HG02610 (cell line): Measurements from ENCODE around the gene NENF.
A peak's percentile ranks its signal among the peaks of the same experiment; 100 is the strongest.

Source experiments
- ATAC-seq: cut with Tn5 transposase; IDR thresholded peaks from one replicate; pipeline ENCODE4 v1.9.1; 2021; ENCODE audit warnings: mild to moderate bottlenecking, moderate library complexity; ENCODE audit not compliant: unreplicated experiment

Gene NENF

GRCh38 chr1:212430955-212431394, 1.7 kb upstream of the NENF start:
- ATAC-seq = no peak

- ATAC-seq = no peak
These were observed 1.1 kb upstream of the NENF start for GRCh38 chr1:212431644-212432043.

DNA sequence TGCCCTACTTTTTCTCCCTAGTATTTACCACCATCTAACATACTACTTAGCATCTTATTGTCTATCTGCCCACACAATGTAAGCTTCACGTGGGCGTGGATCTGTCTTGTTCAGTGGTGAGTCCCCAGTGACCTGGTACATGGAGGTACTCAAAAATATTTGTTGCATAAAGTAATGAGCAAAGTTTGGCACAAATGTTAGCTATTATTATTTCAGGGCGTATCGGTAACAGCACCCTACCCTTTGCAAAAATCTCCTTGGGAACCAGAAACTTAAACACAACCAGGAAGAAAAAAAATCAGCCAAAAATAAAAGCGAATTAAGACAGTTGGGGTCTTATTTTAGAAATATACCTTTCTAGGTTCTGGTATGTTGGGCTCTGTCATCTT, 454 bp upstream of the NENF start:
- no peak for ATAC-seq

GRCh38 chr1:212433577-212434462, 1.1 kb downstream of the NENF start:
- no peak for ATAC-seq

- no peak for ATAC-seq
These were observed 2.3 kb downstream of the NENF start for GRCh38 chr1:212434992-212435391.

DNA sequence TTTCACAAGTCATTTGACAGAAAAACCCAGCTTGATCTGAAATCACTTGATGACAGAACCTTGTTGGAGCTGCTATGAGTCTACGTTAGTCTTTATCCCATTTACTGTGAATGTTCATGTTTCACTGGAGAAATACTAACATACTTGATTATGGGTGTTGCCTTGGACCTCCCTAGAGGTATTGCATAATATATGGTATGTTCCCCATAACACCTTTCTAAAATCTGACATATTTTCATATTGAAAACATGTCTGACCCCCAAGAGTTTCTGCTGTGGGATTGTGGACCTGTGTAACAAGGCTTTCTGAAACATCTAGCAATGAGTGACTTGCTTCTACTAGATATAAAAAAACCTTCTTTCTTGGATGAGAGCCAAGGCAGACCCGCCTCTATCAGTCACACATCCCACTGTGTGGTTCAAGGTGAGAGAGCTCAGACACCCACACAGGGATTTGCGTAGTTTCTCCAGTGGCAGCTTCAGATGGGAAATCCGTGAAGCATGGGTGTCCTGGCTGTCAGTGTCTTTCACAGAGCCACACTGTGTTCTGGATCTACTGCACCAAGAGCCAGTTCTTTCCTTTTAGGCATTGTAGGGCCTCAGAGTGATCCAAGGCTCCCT, 4.6 kb downstream of the NENF start:
- no peak for ATAC-seq

DNA sequence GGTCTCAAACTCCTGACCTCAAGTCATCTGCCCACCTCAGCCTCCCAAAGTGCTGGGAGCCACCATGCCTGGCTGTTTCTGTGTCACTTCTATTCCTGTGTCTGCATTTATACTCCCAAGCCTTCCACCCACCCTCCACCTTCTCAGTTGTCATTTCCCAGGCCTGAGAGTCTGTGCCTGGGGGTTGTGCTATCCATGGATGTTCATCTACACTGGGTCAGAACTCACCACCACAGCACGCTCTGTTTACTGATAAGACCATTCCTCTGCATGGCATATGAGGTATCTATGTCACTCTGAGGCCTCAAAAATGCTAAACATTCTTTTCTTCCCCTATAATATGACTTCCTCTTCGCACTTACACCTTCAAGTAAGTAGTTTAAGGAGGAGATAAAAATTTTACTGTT, 6.1 kb downstream of the NENF start:
- no peak for ATAC-seq

DNA sequence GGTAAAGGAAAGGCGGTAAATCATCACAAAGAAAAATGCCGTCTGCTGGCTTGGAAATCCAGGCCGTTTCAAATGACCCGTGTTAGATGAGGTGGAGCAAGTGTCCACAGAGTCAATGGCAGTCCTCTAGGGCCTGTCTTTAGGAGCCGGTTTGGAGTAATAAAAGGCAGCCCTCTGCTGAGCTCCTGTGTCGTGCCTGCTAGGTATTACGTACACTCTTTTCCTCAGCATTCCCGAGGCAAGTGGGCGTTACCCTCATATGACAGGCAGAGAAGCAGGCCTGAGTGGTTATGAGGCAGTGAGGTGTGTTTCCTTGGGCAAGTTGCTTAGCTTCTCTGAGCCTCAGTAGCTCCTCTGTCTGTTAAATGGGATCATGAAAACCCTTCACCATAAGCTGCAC, 7.7 kb downstream of the NENF start:
- ATAC-seq = no peak

DNA sequence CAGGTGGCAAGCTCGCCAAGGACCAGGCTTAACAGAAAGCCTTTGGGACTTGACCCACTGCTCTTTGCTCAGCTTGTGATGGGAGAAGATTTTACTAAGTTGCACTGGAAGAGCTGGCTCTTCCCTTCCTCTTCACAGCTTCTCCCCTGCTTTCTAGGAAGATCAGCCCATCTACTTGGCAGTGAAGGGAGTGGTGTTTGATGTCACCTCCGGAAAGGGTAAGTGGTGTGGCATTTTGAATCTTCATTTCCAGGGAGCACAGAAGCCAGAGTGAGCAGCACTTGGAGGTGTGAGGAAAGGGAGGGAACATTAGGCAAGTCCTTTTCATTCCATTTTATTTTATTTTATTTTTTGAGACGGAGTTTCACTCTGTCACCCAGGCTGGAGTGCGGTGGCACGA, 9.7 kb downstream of the NENF start:
- no peak for ATAC-seq

- no peak for ATAC-seq
These were observed 13.6 kb downstream of the NENF start for GRCh38 chr1:212446333-212446732.

GRCh38 chr1:212447478-212447877, 14.8 kb downstream of the NENF start:
- ATAC-seq = no peak

GRCh38 chr1:212450331-212450881, 17.7 kb downstream of the NENF start:
- no peak for ATAC-seq

DNA sequence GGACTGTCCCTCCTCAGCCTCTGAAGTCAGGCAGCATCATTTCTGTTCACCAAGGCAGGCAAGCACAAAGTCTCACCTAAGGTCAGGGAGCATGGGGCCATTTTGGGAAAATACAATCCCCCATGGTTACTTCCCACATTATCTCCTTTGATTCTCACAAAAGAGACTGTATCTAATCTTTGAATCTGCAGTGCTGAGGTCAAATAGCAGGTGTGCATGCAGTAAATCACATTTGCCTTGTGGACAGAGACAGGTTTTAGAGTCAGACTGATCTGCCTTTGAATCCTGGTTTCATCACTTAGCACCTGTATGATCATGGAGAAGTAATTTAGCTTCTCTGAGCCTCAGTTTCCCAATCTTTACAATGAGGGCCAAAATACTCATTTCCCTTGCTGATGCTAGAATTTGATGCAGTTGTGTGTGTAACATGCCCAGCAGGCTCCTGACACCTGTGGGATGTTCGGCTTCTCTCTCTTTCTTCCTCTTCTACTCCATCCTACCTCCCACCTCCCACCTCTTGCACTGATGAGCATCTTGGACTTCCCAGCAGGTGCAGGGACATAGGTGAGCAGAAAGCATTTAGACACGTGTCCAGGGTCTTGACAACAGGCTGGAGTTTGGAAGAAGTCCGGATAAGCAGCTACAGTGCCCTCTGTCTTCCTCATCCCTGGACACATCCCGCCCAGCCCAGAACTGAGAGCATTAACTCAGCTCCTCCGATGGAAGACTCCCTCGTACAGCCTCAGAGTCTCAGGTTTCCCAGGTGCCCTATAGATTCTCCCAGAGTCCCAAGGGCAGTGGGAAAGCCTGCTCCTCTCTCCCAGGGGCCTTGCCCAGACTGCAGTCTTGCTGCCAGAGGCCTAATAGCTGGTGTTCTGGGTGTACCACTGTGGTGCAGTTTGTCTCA, 18.9 kb downstream of the NENF start:
- no peak for ATAC-seq

DNA sequence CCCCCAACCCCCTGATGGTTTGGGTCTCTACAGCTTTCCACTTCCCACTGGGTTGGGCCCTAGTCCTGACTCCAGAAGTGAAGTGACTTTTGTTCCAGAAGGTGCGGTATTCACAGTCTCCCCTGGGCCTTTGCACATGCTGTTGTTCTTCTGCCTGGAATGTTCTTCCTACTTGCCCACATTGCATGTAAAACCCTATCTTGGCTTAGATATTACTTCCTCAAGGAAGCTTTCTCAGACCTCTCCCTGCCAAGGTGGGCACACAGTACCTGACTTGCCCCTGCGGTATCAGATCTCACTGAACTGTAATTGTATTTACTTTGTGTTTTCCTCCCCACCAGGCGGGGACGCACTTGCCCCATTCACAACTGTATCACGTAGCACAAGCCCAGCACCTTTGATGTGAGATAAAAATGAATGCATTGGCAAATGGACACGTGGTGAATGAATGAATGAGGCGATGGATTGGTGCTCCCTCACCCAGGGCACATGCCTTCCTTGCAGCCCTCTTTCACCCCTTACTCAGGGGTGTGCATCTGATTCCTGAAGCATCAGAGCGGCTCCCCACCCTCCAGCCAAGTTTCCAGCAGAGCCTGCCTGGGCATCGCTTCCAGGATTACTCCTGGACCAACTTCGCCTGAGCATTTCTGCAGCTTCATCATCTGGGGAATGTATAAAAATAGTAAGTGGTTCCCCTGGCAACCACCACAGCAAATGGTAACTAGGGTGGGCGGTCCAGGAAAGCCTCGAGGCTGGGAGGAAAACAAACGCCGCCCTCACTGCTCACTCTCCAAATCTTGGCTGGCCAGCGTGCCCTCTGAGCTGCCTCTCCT, 19.8 kb downstream of the NENF start:
- ATAC-seq = no peak

DNA sequence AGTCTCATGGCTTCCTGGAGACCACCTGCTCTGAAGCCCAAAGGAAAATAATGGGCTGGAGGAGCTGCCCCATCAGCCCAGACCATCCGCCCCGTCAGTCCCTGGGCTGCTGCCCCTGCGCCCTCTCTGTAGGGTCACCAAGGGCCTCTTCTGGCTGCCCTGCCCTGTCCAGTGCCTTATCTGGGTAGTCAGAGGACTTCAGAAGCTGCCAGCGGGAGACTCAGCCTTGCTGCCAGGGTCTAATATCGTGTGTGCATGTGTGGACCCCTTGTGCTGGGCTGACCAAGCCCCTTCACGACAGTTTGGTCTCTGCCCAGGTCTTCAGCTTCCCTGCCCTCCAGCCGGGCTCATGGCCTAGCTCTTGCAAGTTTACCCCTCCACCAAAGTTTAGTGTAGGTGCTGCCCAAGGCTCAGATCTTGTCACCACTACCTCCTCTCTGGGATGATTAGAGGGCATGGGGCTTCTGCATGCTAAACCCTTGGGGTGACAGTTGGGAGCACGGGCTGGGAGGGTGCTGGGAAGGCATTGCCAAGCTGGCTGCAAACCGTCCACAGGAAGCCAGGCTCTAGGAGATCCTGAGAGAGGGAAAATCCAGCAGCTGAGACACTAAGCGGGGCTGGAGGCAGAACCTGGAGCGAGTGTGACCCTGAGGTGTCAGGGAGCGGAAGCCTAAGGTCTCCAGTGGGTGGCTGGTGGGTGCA, 20.6 kb downstream of the NENF start:
- no peak for ATAC-seq

GRCh38 chr1:212454741-212455140, 22.0 kb downstream of the NENF start:
- no peak for ATAC-seq

DNA sequence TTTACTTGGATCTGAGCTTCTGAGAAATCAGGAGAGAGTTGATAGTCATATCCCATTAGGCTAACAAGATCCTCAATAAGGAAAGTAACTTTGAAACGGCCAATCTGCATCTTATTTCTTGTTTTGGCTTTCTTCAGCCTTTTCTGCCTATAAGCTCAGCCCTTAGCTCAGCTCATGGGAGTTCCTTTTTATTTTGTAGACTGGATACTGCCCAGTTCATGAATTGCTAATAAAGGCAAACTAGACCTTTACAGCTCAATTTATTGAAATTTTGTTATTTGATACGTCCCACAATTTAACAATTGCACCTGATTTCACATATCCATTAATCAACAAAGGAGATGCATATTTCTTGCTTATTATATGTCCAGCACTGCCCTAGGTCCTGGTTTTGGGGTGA, 22.7 kb downstream of the NENF start:
- no peak for ATAC-seq

DNA sequence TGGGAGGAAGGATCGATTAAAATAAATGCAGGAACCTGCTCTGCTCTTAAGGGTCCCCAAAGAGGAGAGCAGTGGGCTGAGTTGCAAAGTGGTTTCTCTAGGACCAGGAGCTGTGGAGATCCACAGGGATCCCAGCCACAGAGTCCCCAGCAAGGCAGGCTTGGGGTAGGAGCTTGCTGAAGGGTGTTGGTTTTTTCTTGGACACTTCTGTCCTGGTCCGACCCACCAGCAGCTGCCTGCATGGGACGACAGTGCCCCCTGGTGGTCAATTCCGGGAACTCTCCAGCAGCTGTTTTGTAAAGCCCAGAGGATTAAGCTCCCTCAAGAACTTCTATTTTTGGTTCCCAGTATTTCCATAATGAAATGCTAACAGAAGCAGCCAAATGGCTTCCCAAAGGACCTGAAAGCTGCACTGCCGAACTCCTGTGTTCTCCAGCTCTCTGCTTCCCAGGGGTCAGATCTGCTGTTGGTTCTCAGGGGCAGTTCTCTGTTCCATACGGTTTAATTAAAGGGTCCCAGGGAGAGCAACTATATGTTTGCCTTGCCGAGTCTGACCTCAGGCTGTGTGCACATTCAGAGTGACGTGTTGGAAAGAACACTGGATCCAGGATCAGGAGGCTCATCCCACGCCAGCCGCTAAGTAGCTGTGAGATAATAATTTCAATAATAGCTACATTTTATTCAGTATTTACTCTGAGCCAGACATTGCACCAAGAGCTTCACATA, 23.2 kb downstream of the NENF start:
- peak; percentile 58 for ATAC-seq

DNA sequence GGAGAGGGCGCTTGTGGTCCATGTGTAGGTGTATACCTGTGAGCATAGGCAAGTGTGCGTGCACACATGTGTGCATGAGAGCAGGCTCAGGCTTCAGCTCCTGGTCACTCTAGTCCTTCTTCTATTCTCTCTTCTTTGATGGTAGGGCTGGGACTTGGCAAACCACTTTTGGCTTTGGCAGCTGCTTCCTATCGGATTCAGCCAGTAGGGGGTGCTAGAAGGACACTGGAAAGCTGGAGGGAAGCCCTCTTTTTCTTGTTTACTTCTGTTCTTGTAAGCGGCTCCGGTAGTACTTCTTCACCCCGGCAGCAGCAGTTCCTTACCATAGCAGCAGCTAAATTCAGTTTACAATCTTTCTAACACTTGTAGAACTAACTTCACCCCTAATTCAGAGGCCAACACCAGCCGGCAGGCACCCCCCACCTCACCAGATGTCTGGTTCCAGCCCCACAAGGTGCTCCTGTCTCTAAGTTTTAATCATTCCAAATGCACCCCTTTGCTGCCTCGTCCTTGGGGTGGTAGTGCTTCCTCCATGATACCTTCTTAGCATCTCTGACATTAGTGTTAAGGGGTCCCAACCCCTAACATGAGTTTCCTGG, 25.1 kb downstream of the NENF start:
- no peak for ATAC-seq
